HG02759 (cell line): ENCODE measurements around the gene ZNF598.
A peak's percentile ranks its signal among the peaks of the same experiment; 100 is the strongest.
"Not testable (repeated sequence)": the region's sequence is repeated elsewhere in the genome, so short reads cannot be mapped to it uniquely, and the experiment has no call there.

ENCODE experiments used
- ATAC-seq: cut with Tn5 transposase; IDR thresholded peaks from one replicate; pipeline ENCODE4 v1.9.1; 2021; ENCODE audit warnings: mild to moderate bottlenecking, moderate library complexity; ENCODE audit not compliant: unreplicated experiment

The ZNF598 gene

GRCh38 chr16:1960665-1961630 lies 48.7 kb downstream of the ZNF598 start:
- no peak for ATAC-seq

DNA sequence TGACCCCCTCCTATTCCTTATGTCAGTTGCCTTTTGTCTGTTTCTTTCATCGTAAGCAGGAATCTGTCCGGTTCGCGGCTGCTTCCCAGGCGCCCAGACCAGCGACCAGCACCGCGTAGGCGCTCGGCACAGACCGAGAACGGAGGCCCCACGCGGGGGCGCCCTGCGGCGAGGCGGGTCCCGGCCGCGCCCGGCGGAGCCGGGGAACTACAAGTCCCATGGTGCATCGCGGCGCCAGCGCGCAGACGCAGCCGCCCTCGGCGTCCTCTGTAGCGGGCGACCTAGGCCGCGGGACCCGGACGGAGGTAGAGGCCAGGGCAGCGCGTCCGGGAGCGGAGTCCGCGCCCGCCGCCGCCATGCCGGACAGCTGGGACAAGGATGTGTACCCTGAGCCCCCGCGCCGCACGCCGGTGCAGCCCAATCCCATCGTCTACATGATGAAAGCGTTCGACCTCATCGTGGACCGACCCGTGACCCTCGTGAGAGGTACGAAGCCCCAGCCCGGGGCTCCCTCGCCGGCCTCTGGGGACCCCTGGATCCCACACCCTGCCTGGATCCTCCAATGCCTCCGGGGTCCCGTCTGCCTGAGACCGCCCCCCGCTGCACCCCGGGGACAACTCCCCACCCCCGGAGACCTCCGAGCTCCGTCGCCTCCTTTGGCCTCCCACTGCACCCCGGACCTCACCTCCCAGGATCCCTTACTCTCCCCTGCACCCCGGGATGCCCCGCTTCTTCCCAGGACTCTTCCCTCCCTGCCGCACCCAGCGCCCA lies 50.2 kb downstream of the ZNF598 start, which contains the start of gene NDUFB10:
NDUFB10 (plus strand) TSS at position 270 of the 771 bp plus-strand sequence; CDS start at position 357, 87 bp downstream.
- ATAC-seq, result peak; percentile 79

GRCh38 chr16:1958715-1959268 lies 50.8 kb downstream of the ZNF598 start:
- ATAC-seq, result no peak

- ATAC-seq, result not testable (repeated sequence)
Observed at GRCh38 chr16:1958143-1958491, 51.5 kb downstream of the ZNF598 start.

DNA sequence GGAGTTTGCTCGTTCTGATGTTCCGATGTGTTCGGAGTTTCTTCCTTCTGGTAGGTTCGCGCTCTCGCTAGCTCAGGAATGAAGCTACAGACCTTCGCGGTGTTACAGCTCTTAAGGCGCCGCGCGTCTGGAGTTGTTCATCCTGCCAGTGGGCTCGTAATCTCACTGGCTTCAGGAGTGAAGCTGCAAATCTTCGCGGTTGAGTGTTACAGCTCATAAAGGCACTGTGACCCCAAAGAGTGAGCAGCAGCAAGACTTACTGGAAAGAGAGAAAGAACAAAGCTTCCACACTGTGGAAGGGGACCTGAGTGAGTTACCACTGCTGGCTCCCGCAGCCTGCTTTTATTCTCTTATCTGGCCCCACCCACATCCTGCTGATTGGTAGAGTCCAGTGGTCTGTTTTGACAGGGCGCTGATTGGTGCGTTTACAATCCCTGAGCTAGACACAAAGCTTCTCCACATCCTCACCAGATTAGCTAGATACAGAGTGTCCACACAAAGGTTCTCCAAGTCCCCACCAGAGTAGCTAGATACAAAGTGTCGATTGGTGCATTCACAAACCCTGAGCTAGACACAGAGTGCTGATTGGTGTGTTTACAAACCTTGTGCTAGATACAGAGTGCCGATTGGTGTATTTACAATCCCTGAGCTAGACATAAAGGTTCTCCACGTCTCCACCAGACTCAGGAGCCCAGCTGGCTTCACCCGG lies 52.0 kb downstream of the ZNF598 start:
- ATAC-seq, result not testable (repeated sequence)

DNA sequence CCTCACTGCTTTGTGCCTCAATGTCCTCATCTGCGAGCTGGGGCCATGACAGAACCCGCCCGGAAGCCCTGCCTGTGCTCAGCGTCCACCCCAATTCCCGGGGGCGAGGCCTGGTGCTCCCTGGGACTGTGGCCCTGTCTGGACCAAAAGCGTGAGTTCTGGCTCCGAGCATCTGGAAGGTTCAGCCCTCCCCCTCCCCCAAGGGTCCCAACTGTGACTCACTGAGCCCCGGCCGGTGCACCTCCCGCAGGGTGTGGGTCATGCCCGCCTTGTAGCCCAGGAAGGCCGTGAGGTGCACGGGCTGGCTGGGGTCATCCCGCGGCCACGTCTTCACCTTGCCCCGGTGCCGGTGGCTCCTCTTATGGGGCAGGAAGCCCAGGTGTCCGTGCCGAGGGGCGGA lies 55.9 kb downstream of the ZNF598 start:
- ATAC-seq, result no peak

DNA sequence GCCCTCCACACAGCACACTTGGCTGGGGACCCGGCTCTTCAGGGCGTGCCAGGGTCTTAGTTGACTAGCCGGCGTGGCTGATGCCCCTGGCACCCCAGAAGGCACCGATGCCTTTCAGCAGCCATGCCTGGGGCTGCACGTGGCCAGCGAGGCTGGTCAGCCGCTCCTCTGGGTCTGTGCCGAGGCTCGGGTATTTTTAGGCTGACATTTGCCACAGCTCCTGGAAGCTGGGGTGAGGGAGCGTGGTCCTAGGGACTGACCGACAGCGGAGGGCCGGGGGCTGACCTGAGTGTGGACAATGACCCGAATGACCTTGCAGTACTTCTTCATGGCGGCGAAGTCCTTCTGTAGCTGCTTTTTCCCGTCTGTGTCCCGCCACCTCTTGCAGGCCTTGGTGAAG lies 59.1 kb downstream of the ZNF598 start:
- no peak for ATAC-seq

GRCh38 chr16:1950047-1950446 lies 59.6 kb downstream of the ZNF598 start:
- ATAC-seq, result no peak

DNA sequence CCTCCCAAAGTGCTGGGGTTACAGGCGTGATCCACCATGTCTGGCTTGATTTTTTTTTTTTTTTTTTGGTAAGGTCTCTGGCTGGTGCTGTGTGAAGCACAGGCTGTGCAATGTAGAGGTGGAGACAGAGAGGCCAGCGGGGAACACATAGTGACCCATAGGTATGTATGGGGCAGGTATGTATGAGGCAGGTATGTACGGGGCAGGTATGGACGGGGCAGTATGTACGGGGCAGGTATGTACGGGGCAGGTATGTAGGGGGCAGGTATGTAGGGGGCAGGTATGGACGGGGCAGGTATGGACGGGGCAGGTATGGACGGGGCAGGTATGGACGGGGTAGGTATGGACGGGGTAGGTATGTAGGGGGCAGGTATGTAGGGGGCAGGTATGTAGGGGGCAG lies 60.1 kb downstream of the ZNF598 start:
- ATAC-seq, result no peak
